CD4-positive, alpha-beta T cell (primary cell): Measurements from ENCODE around the gene SSTR4. TPM values are rescaled to one million over a fixed set of nuclear protein-coding genes. Genes with fewer than 3 reads are reported as not detected.

Source experiments
- ATAC-seq: fragments of 200-7000 bp; cut with Tn5 transposase; one replicate; pipeline ENCODE4 v1.10.0; 2022; ENCODE audit warnings: mild to moderate bottlenecking; ENCODE audit not compliant: poor library complexity
- CTCF ChIA-PET: fragments of 350-600 bp; sonication (Branson Sonifier 250); formaldehyde crosslinking; loops from one replicate; lab custom pipeline; 2021; ENCODE audit warnings: antibody characterized with exemption, inconsistent platforms; lab: Charles Lee
- POLR2A ChIA-PET: fragments of 350-600 bp; sonication (Branson Sonifier 250); formaldehyde crosslinking; loops from one replicate; lab custom pipeline; 2021; ENCODE audit warnings: antibody characterized with exemption, inconsistent platforms; lab: Charles Lee
- DNase-seq, 14 experiments: peaks; one replicate each; pipeline ENCODE4 v3.0.0-alpha.2; 2013 to 2020; ENCODE audit warnings: mixed read lengths in 2 of 14
- H3K27ac ChIP-seq, 2 donors: one replicate each; pipeline versions ENCODE4 v1.5.1 to v1.7.0; 2013; ENCODE audit warnings: low read length in 2 of 2, low read depth in 1 of 2, mild to moderate bottlenecking in 1 of 2
- H3K27me3 ChIP-seq, 2 experiments: 1 replicate in 1 of 2; 2 replicates in 1 of 2; pipeline versions ENCODE4 v1.6.1 to v1.7.0; 2013; ENCODE audit warnings: low read length in 2 of 2, control low read depth in 1 of 2, mild to moderate bottlenecking in 1 of 2, moderate library complexity in 1 of 2; ENCODE audit not compliant: insufficient read depth in 2 of 2, control insufficient read depth in 1 of 2
- H3K36me3 ChIP-seq: one replicate; pipeline ENCODE4 v1.6.1; 2013; ENCODE audit warnings: low read length, control low read depth; ENCODE audit not compliant: insufficient read depth
- H3K4me1 ChIP-seq: one replicate; pipeline ENCODE4 v1.6.1; 2013; ENCODE audit warnings: low read length, control low read depth; ENCODE audit not compliant: insufficient read depth
- H3K4me3 ChIP-seq: one replicate; pipeline ENCODE4 v1.5.1; 2013; ENCODE audit warnings: mild to moderate bottlenecking, low read length, moderate library complexity
- H3K9me3 ChIP-seq, 2 experiments: 1 replicate in 1 of 2; 2 replicates in 1 of 2; pipeline versions ENCODE4 v1.6.1 to v1.7.0; 2013; ENCODE audit warnings: low read length in 2 of 2, mild to moderate bottlenecking in 2 of 2, control low read depth in 1 of 2, moderate library complexity in 1 of 2; ENCODE audit not compliant: control insufficient read depth in 1 of 2, insufficient read depth in 1 of 2
- H3K27ac Mint-ChIP-seq: one replicate; pipeline ENCODE4 v1.8.0; 2020; ENCODE audit warnings: mixed read lengths
- H3K27me3 Mint-ChIP-seq: one replicate; pipeline ENCODE4 v1.8.0; 2021; ENCODE audit warnings: mixed read lengths
- H3K36me3 Mint-ChIP-seq: one replicate; pipeline ENCODE4 v1.8.0; 2021; ENCODE audit warnings: low read depth, mixed read lengths
- H3K4me1 Mint-ChIP-seq: one replicate; pipeline ENCODE4 v1.8.0; 2021; ENCODE audit warnings: low read depth, mixed read lengths
- H3K4me3 Mint-ChIP-seq: one replicate; pipeline ENCODE4 v1.8.0; 2020; ENCODE audit warnings: mild to moderate bottlenecking, mixed read lengths
- H3K9me3 Mint-ChIP-seq: one replicate; pipeline ENCODE4 v1.8.0; 2020; ENCODE audit warnings: mixed read lengths
- CTCF ChIP-seq: fragments of 200-600 bp; IDR thresholded peaks from one replicate; pipeline ENCODE4 v1.8.0; 2022; ENCODE audit warnings: antibody characterized with exemption, mild to moderate bottlenecking
- intact Hi-C, 2 experiments: fragments of 100-400 bp; cut with DNase I in 1 of 2; cut with micrococcal nuclease in 1 of 2; formaldehyde crosslinking; loops; one replicate each; pipeline versions ENCODE4 v1.15.1 to v1.9.0; 2023 to 2025; cut with DNase I, micrococcal nuclease
- total RNA-seq, 174 experiments: library from RNA in 2 of 174; stranded (reverse) in 2 of 174; gene quantifications; one replicate each; pipeline ENCODE4 v1.2.3 and lab custom pipeline; 2021 to 2026

Gene SSTR4
- total RNA-seq, 2 experiments from 2014 or later: not detected

GRCh38 chr20:23032056-23032749 lies 2.9 kb upstream of the SSTR4 start:
- Histone ChIP-seq H3K9me3 (peaks cover 0 to 11% of the 10 kb centered on the region in 2 experiments), H3K27me3 (peaks cover 0 to 3% of the 10 kb centered on the region in 2 experiments), H3K36me3 (no peaks in the 10 kb centered on the region), H3K27ac (no peak overlapping the region), H3K4me1 (no peaks in the 10 kb centered on the region), H3K4me3 (no peak overlapping the region)
- H3K27ac Mint-ChIP-seq: no peak overlapping the region
- TF ChIP-seq CTCF: no peak
- intact Hi-C loops: no loop called here
- H3K4me1 Mint-ChIP-seq: no peaks in the 10 kb centered on the region
- no peaks in the 10 kb centered on the region for H3K36me3 Mint-ChIP-seq
- CTCF ChIA-PET: no interaction called here
- POLR2A ChIA-PET: no interaction called here
- no peaks in the 10 kb centered on the region for H3K9me3 Mint-ChIP-seq
- peaks cover 43% of the 10 kb centered on the region for H3K27me3 Mint-ChIP-seq
- DNase-seq (no peak), ATAC-seq (no peak)
- H3K4me3 Mint-ChIP-seq: no peak overlapping the region

GRCh38 chr20:23032750-23033078 lies 2.4 kb upstream of the SSTR4 start:
- POLR2A ChIA-PET: no interaction called here

GRCh38 chr20:23033918-23034317 lies 1.2 kb upstream of the SSTR4 start:
- CTCF ChIA-PET: no interaction called here
- peaks cover 0 to 3% of the 10 kb centered on the region in 2 experiments for H3K27me3 ChIP-seq
- no peak for ATAC-seq

More at GRCh38 chr20:23032750-23033078, 2.4 kb upstream of the SSTR4 start:
- H3K4me3 ChIP-seq: no peak overlapping the region
- H3K27me3 ChIP-seq: peaks cover 0 to 3% of the 10 kb centered on the region in 2 experiments
- peaks cover 0 to 11% of the 10 kb centered on the region in 2 experiments for H3K9me3 ChIP-seq
- Mint-ChIP-seq H3K27ac (no peak overlapping the region), H3K4me1 (no peaks in the 10 kb centered on the region), H3K36me3 (no peaks in the 10 kb centered on the region), H3K27me3 (peaks cover 48% of the 10 kb centered on the region), H3K9me3 (no peaks in the 10 kb centered on the region), H3K4me3 (no peak overlapping the region)
- CTCF ChIA-PET: no interaction called here
- no peak for TF ChIP-seq CTCF
- no peak for DNase-seq
- H3K27ac ChIP-seq: no peak overlapping the region
- H3K4me1 ChIP-seq: no peaks in the 10 kb centered on the region
- intact Hi-C loops: no loop called here
- H3K36me3 ChIP-seq: no peaks in the 10 kb centered on the region
- no peak for ATAC-seq

More at GRCh38 chr20:23033918-23034317, 1.2 kb upstream of the SSTR4 start:
- DNase-seq: no peak
- no peaks in the 10 kb centered on the region for H3K4me1 ChIP-seq
- no peak overlapping the region for H3K4me3 ChIP-seq
- Mint-ChIP-seq H3K4me1 (no peaks in the 10 kb centered on the region), H3K27ac (no peak overlapping the region), H3K4me3 (no peak overlapping the region), H3K36me3 (no peaks in the 10 kb centered on the region), H3K9me3 (no peaks in the 10 kb centered on the region), H3K27me3 (peaks cover 54% of the 10 kb centered on the region)
- no peaks in the 10 kb centered on the region for H3K36me3 ChIP-seq
- H3K9me3 ChIP-seq: peaks cover 0 to 11% of the 10 kb centered on the region in 2 experiments
- POLR2A ChIA-PET: no interaction called here
- intact Hi-C loops: no loop called here
- no peak overlapping the region for H3K27ac ChIP-seq
- TF ChIP-seq CTCF: no peak
